Measurements from ENCODE around the gene GPR146. TPM values are rescaled to one million over a fixed set of nuclear protein-coding genes. Genes with fewer than 3 reads are reported as not detected.

GPR146 gene
- total RNA-seq, 1 donor from 2014 or later: 224 TPM

GRCh38 chr7:1081931-1082401 lies 37.6 kb downstream of the GPR146 start:
- Histone ChIP-seq H3K36me3 (no peaks in the 10 kb centered on the region), H3K4me3 (no peak overlapping the region), H3K9me3 (no peaks in the 10 kb centered on the region), H3K27ac (no peak overlapping the region), H3K4me1 (peaks cover 0 to 16% of the 10 kb centered on the region in 2 donors), H3K27me3 (no peaks in the 10 kb centered on the region)
- TF ChIP-seq CTCF (IDR thresholded peaks at IDR 0.05): no peak
- intact Hi-C loops (cut with DNase I): no loop called here
- no peak for DNase-seq (ENCODE audit: low spot score in 2 of 2)

- peaks cover 11 to 30% of the 10 kb centered on the region in 2 donors for H3K4me1 ChIP-seq
- TF ChIP-seq CTCF (IDR thresholded peaks at IDR 0.05): no peak
- no peaks in the 10 kb centered on the region for H3K36me3 ChIP-seq
- no peak for DNase-seq (ENCODE audit: low spot score in 2 of 2)
- no peak overlapping the region for H3K4me3 ChIP-seq
- no peaks in the 10 kb centered on the region for H3K27me3 ChIP-seq
- H3K27ac ChIP-seq: no peak overlapping the region
- intact Hi-C loops (cut with DNase I): no loop called here
- no peaks in the 10 kb centered on the region for H3K9me3 ChIP-seq
These were observed 39.6 kb downstream of the GPR146 start for GRCh38 chr7:1083729-1084657.

GRCh38 chr7:1085266-1085665 lies 40.9 kb downstream of the GPR146 start:
- H3K4me1 ChIP-seq: peaks cover 11 to 30% of the 10 kb centered on the region in 2 donors
- H3K27ac ChIP-seq: no peak overlapping the region
- no peaks in the 10 kb centered on the region for H3K9me3 ChIP-seq
- H3K27me3 ChIP-seq: no peaks in the 10 kb centered on the region
- intact Hi-C loops (cut with DNase I): no loop called here
- no peak for DNase-seq (ENCODE audit: low spot score in 2 of 2)
- TF ChIP-seq CTCF (IDR thresholded peaks at IDR 0.05): no peak
- no peak overlapping the region for H3K4me3 ChIP-seq
- H3K36me3 ChIP-seq: no peaks in the 10 kb centered on the region

- intact Hi-C loops (cut with DNase I): no loop called here
- peaks cover 0 to 1% of the 10 kb centered on the region in 2 donors for H3K36me3 ChIP-seq
- H3K4me1 ChIP-seq: peaks cover 11 to 30% of the 10 kb centered on the region in 2 donors
- peak overlapping the region; percentile 22 to 52 for H3K27ac ChIP-seq
- DNase-seq (ENCODE audit: low spot score in 2 of 2): no peak
- H3K27me3 ChIP-seq: no peaks in the 10 kb centered on the region
- no peak for TF ChIP-seq CTCF (IDR thresholded peaks at IDR 0.05)
- peak overlapping the region; percentile 19 to 56 for H3K4me3 ChIP-seq
- H3K9me3 ChIP-seq: no peaks in the 10 kb centered on the region
These were observed 41.6 kb downstream of the GPR146 start for GRCh38 chr7:1085910-1086421.

GRCh38 chr7:1086588-1087464 lies 42.5 kb downstream of the GPR146 start:
- H3K36me3 ChIP-seq: peaks cover 5 to 7% of the 10 kb centered on the region in 2 donors
- TF ChIP-seq CTCF (IDR thresholded peaks at IDR 0.05): peak; percentile 84 to 93 (median 87)
- intact Hi-C loops (cut with DNase I): loop anchor here (1.0 kb wide), 2 partner anchors 36 to 51 kb away; a partner anchor contains a TSS
- peak overlapping the region; percentile 56 to 57 for H3K4me3 ChIP-seq
- H3K27me3 ChIP-seq: no peaks in the 10 kb centered on the region
- H3K9me3 ChIP-seq: no peaks in the 10 kb centered on the region
- peak overlapping the region; percentile 11 to 45 for H3K27ac ChIP-seq
- DNase-seq (ENCODE audit: low spot score in 2 of 2): peak in 1 of 2 donors; percentile 80
- H3K4me1 ChIP-seq: peaks cover 11 to 30% of the 10 kb centered on the region in 2 donors

All from ascending aorta (tissue), 2 donors.